Measurements from ENCODE around the gene DENND2D.
"Not testable (repeated sequence)": the region's sequence is repeated elsewhere in the genome, so short reads cannot be mapped to it uniquely, and the experiment has no call there.

The DENND2D gene

DNA sequence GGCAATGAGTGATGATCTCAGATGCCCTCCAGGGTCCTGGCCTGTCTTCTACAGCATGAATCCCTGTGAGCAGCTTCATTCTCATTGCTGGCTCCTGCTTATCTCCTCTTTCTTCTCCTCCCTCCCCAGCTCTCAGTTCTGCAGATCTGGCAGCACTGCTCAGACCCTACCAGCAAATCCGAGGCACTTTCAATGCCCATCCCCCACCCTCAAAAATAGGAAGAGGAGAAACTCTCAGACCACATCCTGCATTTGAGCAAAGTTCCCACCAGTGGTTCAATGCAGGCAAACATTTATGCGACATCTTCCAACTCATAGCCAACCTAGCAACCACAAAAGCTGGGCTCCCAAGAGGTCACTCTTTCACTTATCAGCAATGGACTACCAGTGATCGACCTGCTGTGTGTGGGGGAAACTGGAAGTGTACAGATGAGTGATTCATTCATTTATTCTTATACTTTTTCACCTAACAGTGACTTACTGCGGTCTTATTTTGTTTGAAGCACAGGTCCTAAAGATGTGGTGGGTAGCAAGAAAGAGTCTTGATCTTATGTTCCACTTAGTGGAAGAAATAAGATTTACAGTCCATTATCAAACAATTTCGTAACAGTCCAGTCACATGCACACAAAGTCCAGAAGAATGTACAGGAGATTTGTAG lies 21.3 kb upstream of the DENND2D start:
- H3K27ac ChIP-seq (ENCODE audit: insufficient read depth, low read depth, low read length, poor library complexity, severe bottlenecking): no peak overlapping the region
- H3K27me3 ChIP-seq (ENCODE audit: control insufficient read depth, insufficient read depth, low read length, poor library complexity, severe bottlenecking): no peaks in the 10 kb centered on the region
- peaks cover 29% of the 10 kb centered on the region for H3K4me1 ChIP-seq (ENCODE audit: control insufficient read depth, insufficient read depth, low read length)
- 75 to 86% methylated on average over 2 to 3 of the region's 5 CpGs for WGBS, 2 experiments
- no peaks in the 10 kb centered on the region for H3K36me3 ChIP-seq (ENCODE audit: control insufficient read depth, insufficient read depth, low read length)
- H3K9me3 ChIP-seq (ENCODE audit: control insufficient read depth, low read length): no peaks in the 10 kb centered on the region
- H3K4me3 ChIP-seq (ENCODE audit: insufficient read depth, low read depth, low read length): no peak overlapping the region

DNA sequence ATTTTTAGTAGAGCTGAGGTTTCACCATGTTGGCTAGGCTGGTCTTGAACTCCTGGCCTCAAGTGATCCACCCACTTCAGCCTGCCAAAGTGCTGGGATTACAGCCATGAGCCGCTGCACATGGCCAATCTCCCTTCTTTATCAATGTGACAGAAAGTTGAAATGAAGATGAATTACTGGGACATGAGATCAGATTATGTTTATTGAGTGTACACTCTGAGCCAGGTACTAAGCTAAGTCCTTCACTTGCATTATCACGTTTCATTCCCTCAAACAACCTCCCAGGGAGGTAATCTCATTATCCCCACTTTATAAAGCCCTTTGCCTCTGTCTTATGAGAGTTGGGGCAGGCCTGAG lies 20.8 kb upstream of the DENND2D start:
- H3K4me1 ChIP-seq (ENCODE audit: control insufficient read depth, insufficient read depth, low read length): peaks cover 29% of the 10 kb centered on the region
- H3K4me3 ChIP-seq (ENCODE audit: insufficient read depth, low read depth, low read length): no peak overlapping the region
- H3K9me3 ChIP-seq (ENCODE audit: control insufficient read depth, low read length): no peaks in the 10 kb centered on the region
- H3K36me3 ChIP-seq (ENCODE audit: control insufficient read depth, insufficient read depth, low read length): no peaks in the 10 kb centered on the region
- H3K27ac ChIP-seq (ENCODE audit: insufficient read depth, low read depth, low read length, poor library complexity, severe bottlenecking): no peak overlapping the region
- H3K27me3 ChIP-seq (ENCODE audit: control insufficient read depth, insufficient read depth, low read length, poor library complexity, severe bottlenecking): no peaks in the 10 kb centered on the region
- 81 to 100% methylated on average over 1 to 2 of the region's 2 CpGs for WGBS, 2 experiments

DNA sequence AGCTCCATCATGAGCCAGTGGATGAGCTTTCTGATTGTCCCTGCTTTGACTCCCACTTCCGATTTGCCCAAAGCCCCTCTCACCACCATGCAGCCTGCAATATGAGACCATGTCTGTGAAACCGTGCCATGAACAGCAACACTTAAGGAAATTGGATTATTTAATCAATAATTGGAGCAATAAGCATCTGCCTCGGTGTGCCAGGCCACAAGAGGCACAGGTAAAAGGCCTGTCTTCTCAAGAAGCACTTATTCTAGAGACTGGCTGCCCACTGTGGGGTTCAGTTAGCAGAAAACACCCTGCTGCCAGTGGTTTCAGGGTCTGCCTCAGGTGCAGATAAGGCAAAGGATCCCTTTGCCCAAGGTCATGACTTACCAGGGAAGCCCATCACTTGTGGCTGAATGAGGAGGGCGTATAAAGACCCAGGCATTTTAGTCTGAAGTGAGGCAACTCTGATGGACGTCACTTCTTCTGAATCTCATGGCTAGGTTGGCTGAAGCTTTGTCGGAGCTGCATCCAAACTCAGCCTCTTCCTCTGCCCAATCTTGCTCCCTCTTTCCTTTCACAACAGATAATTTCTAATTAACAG lies 19.9 kb upstream of the DENND2D start:
- Histone ChIP-seq H3K27ac (ENCODE audit: insufficient read depth, low read depth, low read length, poor library complexity, severe bottlenecking) (peak overlapping the region; percentile 76), H3K9me3 (ENCODE audit: control insufficient read depth, low read length) (no peaks in the 10 kb centered on the region), H3K4me3 (ENCODE audit: insufficient read depth, low read depth, low read length) (no peak overlapping the region), H3K36me3 (ENCODE audit: control insufficient read depth, insufficient read depth, low read length) (no peaks in the 10 kb centered on the region), H3K27me3 (ENCODE audit: control insufficient read depth, insufficient read depth, low read length, poor library complexity, severe bottlenecking) (no peaks in the 10 kb centered on the region), H3K4me1 (ENCODE audit: control insufficient read depth, insufficient read depth, low read length) (peaks cover 29% of the 10 kb centered on the region)
- WGBS, 2 experiments: 90 to 94% methylated on average over 6 of the region's 6 CpGs

DNA sequence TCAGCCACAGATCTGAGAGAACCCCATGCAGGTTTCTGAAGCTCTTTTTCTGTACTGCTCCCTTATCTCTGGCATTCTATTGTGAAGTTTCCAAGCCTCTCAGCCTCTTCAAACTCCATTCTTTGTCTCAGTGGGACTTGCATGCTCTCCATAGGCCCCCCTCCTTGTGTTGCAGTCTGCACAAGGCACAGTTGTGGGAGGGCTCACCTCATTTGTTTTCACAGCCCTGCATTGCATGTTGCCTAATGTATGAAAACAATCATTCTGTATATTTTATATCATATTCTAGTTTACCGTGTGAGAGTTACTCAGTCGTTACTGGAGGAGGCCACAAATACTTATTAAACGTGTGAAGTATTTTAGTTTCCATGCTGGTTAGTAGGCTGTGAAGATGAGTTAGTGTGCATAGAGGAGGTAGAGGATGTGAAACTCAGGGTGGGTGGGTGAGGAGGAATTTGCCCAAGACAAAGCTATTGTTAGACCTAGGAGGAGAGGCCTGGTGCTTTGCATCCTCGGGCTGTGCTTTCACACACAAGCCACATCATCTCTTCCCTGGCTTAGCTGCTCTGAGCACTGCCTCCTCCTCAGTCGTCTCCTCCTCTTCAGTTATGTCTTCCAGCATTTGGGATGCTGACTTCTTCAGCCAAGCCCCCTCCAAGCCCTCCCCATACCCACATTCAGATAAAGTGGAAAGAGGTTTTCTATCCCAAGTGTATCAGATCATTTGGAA lies 19.3 kb upstream of the DENND2D start:
- Histone ChIP-seq H3K27ac (ENCODE audit: insufficient read depth, low read depth, low read length, poor library complexity, severe bottlenecking) (peak overlapping the region; percentile 80), H3K4me3 (ENCODE audit: insufficient read depth, low read depth, low read length) (no peak overlapping the region), H3K36me3 (ENCODE audit: control insufficient read depth, insufficient read depth, low read length) (no peaks in the 10 kb centered on the region), H3K27me3 (ENCODE audit: control insufficient read depth, insufficient read depth, low read length, poor library complexity, severe bottlenecking) (no peaks in the 10 kb centered on the region), H3K4me1 (ENCODE audit: control insufficient read depth, insufficient read depth, low read length) (peaks cover 29% of the 10 kb centered on the region), H3K9me3 (ENCODE audit: control insufficient read depth, low read length) (no peaks in the 10 kb centered on the region)
- WGBS, 2 experiments: 51 to 54% methylated on average over 5 of the region's 5 CpGs

DNA sequence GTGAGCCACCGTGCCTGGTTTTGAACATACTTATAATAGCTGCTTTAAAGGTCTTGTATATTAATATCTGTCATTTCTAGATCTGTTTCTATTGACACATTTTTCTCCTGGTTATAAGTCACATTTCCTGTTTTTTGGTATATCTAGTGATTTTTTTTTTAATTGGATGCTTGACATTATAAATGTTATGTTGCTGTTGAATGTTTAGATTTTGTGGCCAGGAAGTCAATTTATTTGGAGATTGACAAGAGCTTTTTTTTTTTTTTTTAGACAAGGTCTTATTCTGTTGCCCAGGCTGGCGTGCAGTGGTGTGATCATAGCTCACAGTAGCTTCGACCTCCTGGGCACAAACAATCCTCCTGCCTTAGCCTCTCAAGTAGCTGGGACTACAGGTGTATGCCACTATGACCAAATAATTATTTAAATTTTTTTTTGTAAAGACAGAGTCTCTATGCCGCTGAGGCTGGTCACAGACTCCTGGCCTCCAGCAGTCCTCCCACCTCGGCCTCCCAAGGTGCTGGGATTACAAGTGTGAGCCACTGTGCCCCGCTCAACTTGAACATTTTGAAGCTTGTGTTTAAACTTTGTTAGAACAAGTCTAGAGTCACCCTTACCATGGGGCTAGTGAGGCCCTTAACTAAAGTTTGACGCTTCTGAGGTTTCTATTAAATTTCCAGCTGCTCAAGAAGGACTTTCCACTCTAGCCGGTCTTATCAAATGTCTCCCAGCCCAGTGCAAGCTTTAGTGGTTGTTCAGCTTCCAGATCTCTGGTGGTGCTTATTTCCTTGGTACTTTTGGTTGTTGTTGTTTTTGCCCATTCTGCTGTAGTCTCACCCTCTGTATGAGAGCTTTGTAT lies 18.5 kb upstream of the DENND2D start:
- Histone ChIP-seq H3K4me3 (ENCODE audit: insufficient read depth, low read depth, low read length) (no peak overlapping the region), H3K36me3 (ENCODE audit: control insufficient read depth, insufficient read depth, low read length) (no peaks in the 10 kb centered on the region), H3K4me1 (ENCODE audit: control insufficient read depth, insufficient read depth, low read length) (peaks cover 29% of the 10 kb centered on the region), H3K27ac (ENCODE audit: insufficient read depth, low read depth, low read length, poor library complexity, severe bottlenecking) (peak overlapping the region; percentile 80), H3K27me3 (ENCODE audit: control insufficient read depth, insufficient read depth, low read length, poor library complexity, severe bottlenecking) (no peaks in the 10 kb centered on the region), H3K9me3 (ENCODE audit: control insufficient read depth, low read length) (no peaks in the 10 kb centered on the region)
- 85% methylated on average over 8 of the region's 8 CpGs for WGBS, 2 experiments

DNA sequence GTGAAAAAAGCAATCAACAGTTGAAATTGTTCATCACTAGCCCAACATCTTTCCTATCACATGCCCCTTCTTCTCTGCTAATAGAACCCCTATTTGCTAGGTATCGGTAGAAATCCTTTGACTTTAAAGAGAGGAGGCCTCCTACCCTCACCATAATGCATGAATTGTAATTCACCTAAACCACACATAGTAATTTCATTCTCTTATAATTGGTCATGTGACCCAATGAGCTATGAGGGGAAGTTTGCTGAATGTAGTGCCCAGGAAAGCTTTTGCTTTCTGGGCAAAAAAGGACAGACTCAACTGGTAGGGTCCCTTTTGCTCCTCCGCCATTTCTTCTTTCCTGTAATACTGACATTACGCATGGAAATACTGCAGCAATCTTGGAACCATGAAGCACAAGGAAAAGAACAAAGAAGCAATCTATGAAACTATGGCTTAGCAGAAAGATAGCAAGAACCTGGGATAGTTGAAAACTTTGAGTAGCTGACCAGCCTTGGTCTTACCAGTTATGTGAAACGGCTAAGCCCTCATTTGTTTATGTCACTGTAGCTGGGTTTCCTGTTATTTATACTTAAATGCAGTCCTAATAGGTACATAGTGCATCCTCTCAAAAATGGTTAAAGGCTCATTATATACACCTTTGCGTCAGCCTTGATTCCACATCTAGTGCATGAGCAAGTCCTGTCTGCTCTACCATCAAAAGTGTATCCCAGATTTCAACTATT lies 16.9 kb upstream of the DENND2D start:
- Histone ChIP-seq H3K9me3 (ENCODE audit: control insufficient read depth, low read length) (no peaks in the 10 kb centered on the region), H3K4me3 (ENCODE audit: insufficient read depth, low read depth, low read length) (no peak overlapping the region), H3K27ac (ENCODE audit: insufficient read depth, low read depth, low read length, poor library complexity, severe bottlenecking) (no peak overlapping the region), H3K27me3 (ENCODE audit: control insufficient read depth, insufficient read depth, low read length, poor library complexity, severe bottlenecking) (no peaks in the 10 kb centered on the region), H3K36me3 (ENCODE audit: control insufficient read depth, insufficient read depth, low read length) (no peaks in the 10 kb centered on the region), H3K4me1 (ENCODE audit: control insufficient read depth, insufficient read depth, low read length) (peaks cover 28% of the 10 kb centered on the region)
- WGBS, 2 experiments: 78 to 81% methylated on average over 5 of the region's 5 CpGs

DNA sequence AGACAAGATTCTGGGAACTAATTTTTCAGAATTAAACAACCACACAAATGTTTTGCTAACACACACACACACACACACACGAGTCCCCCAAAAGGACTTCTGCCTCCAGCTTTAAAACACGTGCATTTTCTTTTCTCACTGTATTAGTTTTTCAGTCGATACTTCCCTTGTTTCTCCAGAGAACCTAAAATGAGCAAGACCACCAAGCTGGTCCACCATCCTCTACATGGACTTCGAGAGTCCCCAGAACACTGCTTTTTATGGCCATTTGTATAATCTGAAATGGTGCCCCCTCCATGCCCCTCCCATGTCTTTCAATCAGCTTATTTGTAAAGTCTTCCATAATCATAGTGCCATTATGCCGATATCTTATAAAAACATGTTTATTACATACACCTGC lies 16.3 kb upstream of the DENND2D start:
- Histone ChIP-seq H3K36me3 (ENCODE audit: control insufficient read depth, insufficient read depth, low read length) (no peaks in the 10 kb centered on the region), H3K4me1 (ENCODE audit: control insufficient read depth, insufficient read depth, low read length) (peaks cover 22% of the 10 kb centered on the region), H3K9me3 (ENCODE audit: control insufficient read depth, low read length) (no peaks in the 10 kb centered on the region), H3K27me3 (ENCODE audit: control insufficient read depth, insufficient read depth, low read length, poor library complexity, severe bottlenecking) (no peaks in the 10 kb centered on the region), H3K4me3 (ENCODE audit: insufficient read depth, low read depth, low read length) (no peak overlapping the region), H3K27ac (ENCODE audit: insufficient read depth, low read depth, low read length, poor library complexity, severe bottlenecking) (no peak overlapping the region)
- WGBS, 2 experiments: 93 to 94% methylated on average over 5 of the region's 5 CpGs

DNA sequence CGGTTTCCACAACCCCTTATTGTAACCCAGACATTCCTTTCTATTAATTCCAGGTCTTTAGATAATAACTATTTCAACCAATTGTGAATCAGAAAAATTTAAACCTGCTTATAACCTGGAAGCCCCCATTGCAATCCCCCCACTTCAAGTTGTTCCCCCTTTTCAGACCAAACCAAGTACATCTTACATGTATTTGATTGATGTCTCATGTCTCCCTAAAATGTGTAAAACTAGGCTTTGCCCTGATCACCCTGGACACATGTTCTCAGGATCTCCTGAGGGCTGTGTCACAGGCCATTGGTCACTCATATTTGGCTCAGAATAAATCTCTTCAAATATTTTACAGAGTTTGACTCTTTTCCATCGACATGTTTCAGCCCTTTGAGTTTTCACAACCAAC lies 14.8 kb upstream of the DENND2D start:
- H3K27ac ChIP-seq (ENCODE audit: insufficient read depth, low read depth, low read length, poor library complexity, severe bottlenecking); H3K36me3 ChIP-seq (ENCODE audit: control insufficient read depth, insufficient read depth, low read length); H3K27me3 ChIP-seq (ENCODE audit: control insufficient read depth, insufficient read depth, low read length, poor library complexity, severe bottlenecking); H3K9me3 ChIP-seq (ENCODE audit: control insufficient read depth, low read length); H3K4me3 ChIP-seq (ENCODE audit: insufficient read depth, low read depth, low read length): not testable (repeated sequence)
- H3K4me1 ChIP-seq (ENCODE audit: control insufficient read depth, insufficient read depth, low read length): peaks cover 12% of the 10 kb centered on the region
- 88 to 98% methylated on average over 2 of the region's 2 CpGs for WGBS, 2 experiments

DNA sequence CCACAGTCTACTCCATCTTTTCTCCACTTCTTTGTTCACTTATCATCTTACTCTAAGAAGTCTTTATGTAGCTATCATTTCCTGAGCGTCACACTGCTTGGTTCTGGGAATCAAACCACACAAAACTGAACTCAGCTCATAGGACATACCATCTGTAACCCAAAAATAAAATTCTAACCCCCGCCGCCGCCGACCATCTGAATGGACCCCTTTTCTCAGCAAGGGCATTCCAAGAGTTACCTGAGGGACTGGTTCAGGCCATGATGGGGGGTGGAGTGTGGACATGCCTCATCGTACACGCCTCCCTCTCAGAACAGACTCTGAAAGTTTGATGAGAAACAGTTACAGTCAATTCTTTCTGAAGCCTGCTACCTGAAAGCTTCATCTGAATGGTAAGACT lies 14.4 kb upstream of the DENND2D start:
- Histone ChIP-seq H3K4me3 (ENCODE audit: insufficient read depth, low read depth, low read length) (no peak overlapping the region), H3K4me1 (ENCODE audit: control insufficient read depth, insufficient read depth, low read length) (peaks cover 8% of the 10 kb centered on the region), H3K36me3 (ENCODE audit: control insufficient read depth, insufficient read depth, low read length) (no peaks in the 10 kb centered on the region), H3K27ac (ENCODE audit: insufficient read depth, low read depth, low read length, poor library complexity, severe bottlenecking) (no peak overlapping the region), H3K9me3 (ENCODE audit: control insufficient read depth, low read length) (no peaks in the 10 kb centered on the region), H3K27me3 (ENCODE audit: control insufficient read depth, insufficient read depth, low read length, poor library complexity, severe bottlenecking) (no peaks in the 10 kb centered on the region)
- WGBS, 2 experiments: 96 to 97% methylated on average over 7 of the region's 7 CpGs

Data from ectodermal cell (in vitro differentiated cells).